GM19372 (cell line): Measurements from ENCODE around the gene LAMB3.

Source experiments
- ATAC-seq: cut with Tn5 transposase; IDR thresholded peaks from one replicate; pipeline ENCODE4 v1.9.1; 2021; ENCODE audit warnings: mild to moderate bottlenecking, low read depth, moderate library complexity; ENCODE audit not compliant: unreplicated experiment

LAMB3 gene

GRCh38 chr1:209662879-209663327 is 10.7 kb upstream of the LAMB3 start:
- no peak for ATAC-seq

- ATAC-seq = no peak
Measured at GRCh38 chr1:209661071-209661470, 8.8 kb upstream of the LAMB3 start.

DNA sequence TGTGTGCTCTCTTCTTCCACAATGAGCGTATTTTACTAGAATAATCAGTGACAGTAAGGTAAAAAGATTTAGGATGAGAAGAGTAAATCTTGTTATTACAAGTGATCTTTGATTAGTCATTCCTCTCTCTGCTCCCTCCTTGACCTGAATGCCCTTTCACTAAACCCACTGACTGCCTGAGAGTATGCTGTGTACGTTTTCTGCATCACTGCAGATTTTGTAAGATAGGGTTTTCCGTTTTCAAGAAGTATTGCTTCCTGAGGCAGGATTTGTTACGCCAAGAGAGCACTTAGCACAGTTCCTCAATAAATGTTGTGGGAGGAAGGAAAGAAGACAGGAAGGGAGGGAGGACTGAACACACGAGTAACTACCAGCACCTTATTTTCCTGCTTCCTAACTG is 7.7 kb upstream of the LAMB3 start:
- ATAC-seq = peak; percentile 67

- ATAC-seq = no peak
Measured at GRCh38 chr1:209657918-209658317, 5.7 kb upstream of the LAMB3 start.

DNA sequence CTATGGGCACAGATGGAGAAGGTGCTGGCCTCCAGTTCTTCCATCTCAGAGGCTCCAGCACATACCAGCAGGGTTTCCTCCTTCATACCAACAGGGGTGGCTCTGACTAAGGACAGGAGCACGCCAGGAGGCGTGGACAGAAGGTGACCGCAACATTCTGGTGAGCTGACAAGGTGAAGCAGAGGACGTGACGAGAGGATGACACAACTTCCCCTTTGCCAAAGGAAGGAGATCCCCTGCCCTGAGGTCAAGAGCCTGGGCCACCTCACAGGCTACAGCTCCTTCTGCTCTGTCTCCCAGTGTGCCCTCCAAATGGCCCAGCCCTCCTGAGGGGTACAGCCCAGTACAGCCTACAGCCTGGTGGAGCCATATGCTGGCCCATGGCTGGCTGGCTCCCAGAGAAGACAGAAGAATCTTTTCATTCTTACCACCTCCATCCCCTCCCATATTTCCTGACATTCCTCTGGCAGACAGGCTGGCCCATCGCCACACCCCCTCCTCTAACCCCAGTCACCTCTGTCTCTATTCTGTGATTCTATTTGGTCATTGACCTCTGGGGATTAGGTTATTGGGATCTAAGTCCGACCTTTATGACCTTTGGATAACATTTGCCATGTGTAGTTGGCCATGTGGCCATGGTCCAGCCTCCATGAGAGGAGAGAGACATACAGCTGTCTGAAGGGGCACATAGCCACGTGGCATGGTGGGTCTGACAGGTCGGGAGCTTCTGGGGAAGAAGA is 5.1 kb upstream of the LAMB3 start:
- no peak for ATAC-seq

DNA sequence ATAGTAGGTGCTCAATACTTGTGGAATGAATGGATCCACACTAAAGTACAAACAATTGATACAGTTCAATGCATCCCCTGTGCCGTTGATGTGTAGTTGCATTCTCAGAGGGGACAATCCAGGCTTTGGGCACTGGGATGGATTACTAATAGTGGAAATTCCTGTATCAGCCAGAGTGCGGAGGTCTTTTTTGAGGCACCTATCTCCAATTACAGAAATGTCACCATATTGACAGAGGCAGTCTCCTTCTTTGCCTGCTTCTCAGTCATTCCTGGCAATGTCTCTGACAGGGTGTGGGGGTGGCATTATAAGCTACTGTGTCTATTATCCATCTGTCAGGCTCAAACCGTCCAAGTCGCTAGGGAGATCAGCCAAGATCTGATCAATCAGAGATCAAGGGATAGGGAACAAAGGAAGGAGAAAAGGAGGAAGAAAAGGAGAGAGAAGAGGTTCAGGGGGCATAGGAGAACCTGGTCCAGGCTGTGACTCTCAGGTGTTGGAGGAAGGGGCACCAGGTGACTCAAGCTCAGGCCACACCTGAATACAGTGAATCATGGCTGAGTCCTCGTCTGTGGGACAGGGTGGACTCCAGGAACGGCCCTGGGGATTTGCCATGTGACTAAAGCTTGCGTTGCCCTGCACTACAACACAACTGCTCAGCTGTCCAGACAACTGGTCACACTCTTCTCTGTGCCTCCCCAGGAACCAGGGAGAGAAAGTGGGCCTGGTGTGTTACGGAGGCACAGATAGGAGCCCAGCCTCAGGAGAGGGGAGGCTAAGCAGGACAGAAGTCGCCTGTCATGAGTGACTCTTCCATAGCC is 3.4 kb upstream of the LAMB3 start:
- ATAC-seq = no peak

- peak; percentile 48 for ATAC-seq
Measured at GRCh38 chr1:209653915-209654351, 1.7 kb upstream of the LAMB3 start.

- no peak for ATAC-seq
Measured at GRCh38 chr1:209652873-209653401, 712 bp upstream of the LAMB3 start.

DNA sequence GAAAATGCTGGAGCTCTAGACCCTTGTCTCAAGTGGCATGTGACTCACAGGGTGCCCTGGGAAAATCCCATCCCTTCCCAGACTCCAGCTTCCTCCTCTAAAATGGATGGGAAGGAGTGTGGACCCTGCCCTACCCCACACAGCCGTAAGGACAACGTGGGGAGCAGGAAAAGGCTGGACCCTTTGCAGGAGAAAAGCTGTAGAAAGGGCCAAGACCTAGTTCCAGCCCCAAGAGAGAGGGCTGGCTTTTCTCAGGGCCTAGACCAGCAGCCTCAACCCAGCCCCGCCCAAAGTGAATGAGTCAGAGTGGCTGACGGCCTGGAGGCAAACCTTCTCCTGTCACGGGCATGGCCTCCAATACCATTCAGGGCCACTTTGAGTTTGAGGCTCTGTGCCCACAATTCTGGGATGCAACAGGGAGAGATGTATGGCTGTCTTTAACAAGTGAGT is 1.1 kb downstream of the LAMB3 start:
- peak; percentile 40 for ATAC-seq

- ATAC-seq = no peak
Measured at GRCh38 chr1:209650454-209650853, 1.8 kb downstream of the LAMB3 start.

DNA sequence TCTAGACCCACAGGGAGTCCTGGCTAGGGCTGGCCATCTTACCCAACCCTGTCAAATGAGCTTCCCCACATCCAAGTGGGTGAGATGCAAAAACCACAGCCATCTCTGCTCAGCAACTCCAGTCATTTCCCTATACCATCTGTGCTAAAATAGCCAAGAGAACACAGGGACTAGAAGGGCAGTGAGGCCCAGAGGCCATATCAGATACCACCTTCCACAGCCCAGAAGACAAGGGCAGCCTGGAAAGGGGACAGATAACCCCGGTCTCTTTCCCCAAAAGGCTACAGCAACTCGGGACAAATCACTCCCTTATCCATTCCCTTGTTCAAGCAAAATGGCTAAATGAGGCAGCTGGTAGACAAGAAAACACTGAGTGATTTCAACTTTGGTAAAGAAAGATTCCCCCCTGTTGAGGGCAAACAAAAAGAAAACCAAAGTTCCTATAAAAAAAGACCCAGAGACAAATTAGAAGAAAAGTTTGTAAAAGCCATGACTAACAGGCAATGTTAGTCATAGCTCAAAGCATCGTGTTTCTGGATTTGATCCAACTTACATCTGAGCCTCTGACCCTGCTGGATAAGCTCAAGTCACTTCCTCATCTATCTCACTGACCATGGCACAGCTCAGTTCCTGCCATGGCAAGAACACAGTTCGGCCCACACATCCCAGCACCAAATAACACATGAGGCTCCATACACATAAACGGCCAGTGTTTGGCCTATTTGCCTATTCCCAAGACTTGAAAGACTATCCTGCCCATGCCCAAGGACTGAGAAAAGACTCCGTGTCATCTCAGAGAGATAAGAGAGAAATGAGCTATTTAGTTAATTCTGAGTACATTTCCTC is 3.1 kb downstream of the LAMB3 start:
- no peak for ATAC-seq

GRCh38 chr1:209648346-209648745 is 3.9 kb downstream of the LAMB3 start:
- no peak for ATAC-seq

DNA sequence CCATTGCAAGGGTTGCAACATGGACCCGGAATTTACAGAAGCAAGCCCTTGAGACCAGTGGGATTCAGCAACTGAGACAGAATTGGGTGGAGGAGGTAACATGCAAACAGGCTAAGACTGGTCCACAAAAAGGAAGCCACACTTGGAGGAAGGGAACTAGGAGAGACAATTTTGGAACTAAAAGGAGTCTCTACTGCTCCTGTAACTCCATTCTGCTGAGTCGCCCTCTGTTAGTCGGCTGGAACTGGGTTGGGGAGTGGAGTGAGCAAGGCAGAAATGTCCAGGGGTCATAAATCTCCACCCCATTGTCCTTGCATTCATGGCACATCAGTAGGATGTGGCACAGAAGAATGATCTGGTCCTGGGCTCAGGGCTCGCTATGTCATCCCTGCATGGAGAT is 5.1 kb downstream of the LAMB3 start:
- no peak for ATAC-seq

DNA sequence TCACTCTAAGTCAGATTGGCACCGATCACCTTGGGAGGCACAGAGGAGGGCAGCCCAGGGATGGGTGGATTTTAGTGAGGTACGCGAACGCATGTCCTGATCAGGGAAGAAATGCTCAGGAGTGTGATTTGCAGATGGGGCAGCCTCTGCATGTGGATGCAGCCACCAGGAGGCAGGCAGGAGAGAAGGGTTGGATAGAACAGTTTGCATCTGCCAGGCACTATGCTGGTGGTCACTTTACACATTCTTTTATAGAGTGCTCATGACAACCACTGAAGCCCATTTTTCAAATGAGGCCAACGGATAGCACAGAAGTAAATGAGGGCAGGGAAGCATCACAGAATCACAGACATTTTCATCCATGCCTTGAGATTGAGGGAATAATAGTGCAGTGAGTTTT is 5.7 kb downstream of the LAMB3 start:
- no peak for ATAC-seq

- ATAC-seq = no peak
Measured at GRCh38 chr1:209645574-209646452, 6.4 kb downstream of the LAMB3 start.

- ATAC-seq = no peak
Measured at GRCh38 chr1:209643285-209644020, 8.8 kb downstream of the LAMB3 start.

DNA sequence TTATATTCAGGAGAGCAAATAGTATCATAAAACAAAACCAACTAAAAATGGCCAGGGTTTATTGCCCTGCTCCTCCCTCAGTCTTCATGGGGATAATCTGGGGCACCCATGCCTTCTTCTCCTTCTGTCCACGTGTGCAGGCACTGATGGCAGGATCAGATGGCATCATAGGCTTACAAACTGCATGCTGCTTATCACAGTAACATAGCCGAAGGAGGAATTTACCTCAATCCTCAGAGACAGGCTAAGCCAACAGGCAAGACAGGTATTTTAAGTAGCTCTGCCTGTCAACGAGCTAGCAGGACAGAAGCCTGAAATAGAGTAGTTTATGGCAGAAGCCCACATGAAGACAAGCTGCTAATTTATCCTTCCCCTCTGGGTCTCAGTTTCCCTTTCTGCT is 9.4 kb downstream of the LAMB3 start:
- no peak for ATAC-seq

DNA sequence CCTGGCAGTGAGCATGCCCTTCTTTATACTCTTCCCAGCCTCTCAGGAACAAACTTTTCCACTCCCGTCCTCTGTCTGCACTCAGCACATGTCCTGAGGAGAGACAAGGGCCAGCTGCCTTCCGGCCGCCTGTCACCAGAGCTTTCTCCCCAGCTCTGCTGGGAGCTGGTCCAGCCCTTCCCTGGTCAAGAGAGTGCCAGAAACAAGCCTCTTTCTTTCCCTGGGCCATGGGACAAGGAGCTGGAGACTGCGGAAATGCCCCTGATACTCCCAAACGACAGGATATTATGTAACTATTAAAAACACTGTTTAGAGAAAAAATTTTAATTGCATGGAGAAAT is 10.4 kb downstream of the LAMB3 start:
- no peak for ATAC-seq

DNA sequence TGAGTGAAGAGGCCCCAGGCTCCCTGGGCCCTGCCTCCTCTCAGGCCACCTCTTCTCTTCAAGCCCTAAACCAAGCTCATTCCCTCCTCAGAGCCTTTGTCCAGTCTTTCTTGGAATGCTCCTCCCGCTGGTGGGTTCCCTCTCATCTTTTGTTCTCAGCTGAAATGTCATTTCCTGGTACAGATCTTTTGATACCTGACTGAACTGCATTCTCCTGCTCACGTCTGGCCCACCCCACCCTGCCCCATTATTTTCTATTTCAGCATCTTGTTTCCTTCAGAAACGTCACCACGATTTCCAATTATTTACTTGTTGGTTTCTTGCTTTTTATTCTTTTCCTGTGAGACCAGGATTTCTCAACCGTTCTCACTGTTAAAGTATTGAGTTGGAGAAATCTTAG is 16.4 kb downstream of the LAMB3 start:
- no peak for ATAC-seq
